IPS-15b (cell line): Measurements from ENCODE around the gene KNG1.
"Not testable (repeated sequence)": the region's sequence is repeated elsewhere in the genome, so short reads cannot be mapped to it uniquely, and the experiment has no call there.

ENCODE experiments used
- H3K27me3 ChIP-seq: one replicate; pipeline ENCODE4 v1.6.1; 2013; ENCODE audit warnings: low read length; ENCODE audit not compliant: control insufficient read depth, insufficient read depth
- H3K36me3 ChIP-seq: one replicate; pipeline ENCODE4 v1.6.1; 2013; ENCODE audit warnings: low read length; ENCODE audit not compliant: control insufficient read depth, insufficient read depth
- H3K4me1 ChIP-seq: one replicate; pipeline ENCODE4 v1.6.1; 2013; ENCODE audit warnings: mild to moderate bottlenecking, low read length; ENCODE audit not compliant: control insufficient read depth, insufficient read depth
- H3K4me3 ChIP-seq: one replicate; pipeline ENCODE4 v1.5.1; 2013; ENCODE audit warnings: low read depth, low read length
- H3K9ac ChIP-seq: one replicate; pipeline ENCODE4 v1.6.1; 2013; ENCODE audit warnings: low read depth, mild to moderate bottlenecking, low read length
- H3K9me3 ChIP-seq: one replicate; pipeline ENCODE4 v1.6.1; 2013; ENCODE audit warnings: mild to moderate bottlenecking, low read length; ENCODE audit not compliant: control insufficient read depth, insufficient read depth

Gene KNG1

GRCh38 chr3:186690304-186690703 lies 26.9 kb upstream of the KNG1 start:
- not testable (repeated sequence) for H3K36me3 ChIP-seq, H3K4me1 ChIP-seq, H3K27me3 ChIP-seq, H3K9me3 ChIP-seq, H3K4me3 ChIP-seq, H3K9ac ChIP-seq

GRCh38 chr3:186691676-186692075 lies 25.5 kb upstream of the KNG1 start:
- no peak overlapping the region for H3K4me3 ChIP-seq
- no peaks in the 10 kb centered on the region for H3K36me3 ChIP-seq
- no peaks in the 10 kb centered on the region for H3K27me3 ChIP-seq
- H3K9me3 ChIP-seq, result no peaks in the 10 kb centered on the region
- no peak overlapping the region for H3K9ac ChIP-seq
- no peaks in the 10 kb centered on the region for H3K4me1 ChIP-seq

- Histone ChIP-seq H3K4me1 (no peaks in the 10 kb centered on the region), H3K9me3 (no peaks in the 10 kb centered on the region), H3K36me3 (no peaks in the 10 kb centered on the region), H3K4me3 (no peak overlapping the region), H3K27me3 (no peaks in the 10 kb centered on the region), H3K9ac (no peak overlapping the region)
Observed at GRCh38 chr3:186693843-186694242, 23.3 kb upstream of the KNG1 start.

DNA sequence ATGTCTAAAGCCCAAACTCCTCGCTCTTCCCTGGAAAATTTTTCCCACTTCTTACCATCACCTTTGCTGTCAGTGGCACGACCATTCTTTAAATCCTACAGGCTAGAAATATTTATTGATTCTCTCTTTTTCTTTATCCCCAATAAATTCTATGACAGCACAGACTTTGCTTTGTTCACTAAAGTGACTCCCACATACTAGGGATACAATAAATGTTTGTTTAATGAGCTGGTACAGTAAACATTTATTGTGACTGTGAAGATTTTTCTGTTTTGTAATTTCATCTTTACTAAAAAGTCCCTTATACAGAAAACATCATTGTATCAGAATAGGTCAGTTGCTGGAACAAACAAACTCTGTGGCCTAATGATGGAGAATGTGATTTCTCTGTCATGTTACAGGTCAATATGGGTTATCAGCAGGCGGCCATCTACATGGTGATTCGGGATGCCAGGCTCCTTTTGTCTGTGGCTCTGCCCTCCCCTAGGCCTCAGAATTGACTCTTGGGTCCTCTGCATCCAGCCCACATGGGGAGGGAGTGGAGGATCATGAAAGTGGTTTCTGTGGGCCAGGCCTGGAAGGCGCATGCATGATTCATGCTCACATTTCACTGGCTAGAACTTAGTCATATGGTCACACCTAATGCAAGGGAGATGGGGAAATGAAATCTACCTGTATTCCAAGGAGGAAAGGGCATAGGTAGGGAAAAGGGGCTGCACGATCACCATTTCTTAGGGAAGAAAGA lies 22.7 kb upstream of the KNG1 start:
- Histone ChIP-seq H3K9me3 (no peaks in the 10 kb centered on the region), H3K27me3 (no peaks in the 10 kb centered on the region), H3K36me3 (no peaks in the 10 kb centered on the region), H3K9ac (no peak overlapping the region), H3K4me1 (no peaks in the 10 kb centered on the region), H3K4me3 (no peak overlapping the region)

DNA sequence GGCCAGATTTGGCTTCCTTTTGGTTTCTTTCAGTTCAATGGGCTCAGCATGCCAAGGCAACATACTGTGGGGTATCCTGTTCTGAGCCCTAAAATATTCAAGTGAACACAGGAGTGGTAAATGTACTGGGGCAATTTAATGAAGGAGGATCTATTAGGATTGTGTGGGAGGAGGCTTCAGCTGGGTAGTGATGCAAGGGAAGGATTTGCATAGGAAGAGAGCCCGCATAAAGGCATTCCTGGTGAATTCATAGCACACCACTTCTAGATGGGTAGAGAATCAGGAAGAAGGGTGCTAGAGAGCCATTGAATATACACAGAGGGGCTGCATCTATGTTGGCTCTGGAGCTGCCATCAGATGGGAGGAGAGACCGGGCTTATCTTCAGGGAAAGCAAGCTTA lies 20.6 kb upstream of the KNG1 start:
- H3K4me3 ChIP-seq, result no peak overlapping the region
- no peaks in the 10 kb centered on the region for H3K9me3 ChIP-seq
- H3K27me3 ChIP-seq, result no peaks in the 10 kb centered on the region
- no peaks in the 10 kb centered on the region for H3K4me1 ChIP-seq
- H3K9ac ChIP-seq, result no peak overlapping the region
- no peaks in the 10 kb centered on the region for H3K36me3 ChIP-seq

GRCh38 chr3:186697510-186697909 lies 19.6 kb upstream of the KNG1 start:
- H3K9ac ChIP-seq, result no peak overlapping the region
- H3K4me1 ChIP-seq, result peaks cover 2% of the 10 kb centered on the region
- H3K4me3 ChIP-seq, result no peak overlapping the region
- no peaks in the 10 kb centered on the region for H3K36me3 ChIP-seq
- H3K27me3 ChIP-seq, result no peaks in the 10 kb centered on the region
- no peaks in the 10 kb centered on the region for H3K9me3 ChIP-seq

DNA sequence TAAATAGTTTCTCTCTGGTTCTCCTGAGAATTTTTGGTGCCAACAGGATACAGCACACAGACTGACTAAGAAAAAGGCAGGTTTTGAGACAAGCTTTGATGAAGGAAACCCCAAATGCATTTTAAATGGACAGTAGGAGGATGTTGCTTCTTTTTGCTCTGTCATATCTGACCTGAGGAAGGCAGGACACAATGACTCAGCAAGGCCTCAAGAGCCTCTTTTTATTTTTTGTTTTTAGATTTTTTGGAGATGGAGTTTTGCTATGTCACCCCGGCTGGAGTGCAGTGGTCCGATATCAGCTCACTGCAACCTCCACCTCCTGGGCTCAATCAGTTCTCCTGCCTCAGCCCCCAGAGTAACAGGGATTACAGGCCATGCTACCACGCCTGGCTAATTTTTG lies 16.9 kb upstream of the KNG1 start:
- H3K4me1 ChIP-seq, result peaks cover 4% of the 10 kb centered on the region
- no peaks in the 10 kb centered on the region for H3K27me3 ChIP-seq
- H3K4me3 ChIP-seq, result no peak overlapping the region
- H3K9me3 ChIP-seq, result no peaks in the 10 kb centered on the region
- no peaks in the 10 kb centered on the region for H3K36me3 ChIP-seq
- no peak overlapping the region for H3K9ac ChIP-seq

GRCh38 chr3:186702451-186702850 lies 14.7 kb upstream of the KNG1 start:
- not testable (repeated sequence) for H3K9me3 ChIP-seq, H3K36me3 ChIP-seq, H3K27me3 ChIP-seq, H3K4me3 ChIP-seq, H3K9ac ChIP-seq, H3K4me1 ChIP-seq

- no peaks in the 10 kb centered on the region for H3K27me3 ChIP-seq
- H3K36me3 ChIP-seq, result no peaks in the 10 kb centered on the region
- H3K9ac ChIP-seq, result no peak overlapping the region
- H3K9me3 ChIP-seq, result no peaks in the 10 kb centered on the region
- peaks cover 4% of the 10 kb centered on the region for H3K4me1 ChIP-seq
- no peak overlapping the region for H3K4me3 ChIP-seq
Observed at GRCh38 chr3:186705882-186706780, 11.0 kb upstream of the KNG1 start.

- no peaks in the 10 kb centered on the region for H3K4me1 ChIP-seq
- no peak overlapping the region for H3K9ac ChIP-seq
- H3K36me3 ChIP-seq, result no peaks in the 10 kb centered on the region
- H3K4me3 ChIP-seq, result no peak overlapping the region
- no peaks in the 10 kb centered on the region for H3K27me3 ChIP-seq
- H3K9me3 ChIP-seq, result no peaks in the 10 kb centered on the region
Observed at GRCh38 chr3:186708983-186709679, 8.0 kb upstream of the KNG1 start.

GRCh38 chr3:186710694-186711093 lies 6.5 kb upstream of the KNG1 start:
- H3K4me1 ChIP-seq, H3K36me3 ChIP-seq, H3K9ac ChIP-seq, H3K27me3 ChIP-seq, H3K9me3 ChIP-seq, H3K4me3 ChIP-seq: not testable (repeated sequence)
